Activated CD8-positive, alpha-beta memory T cell treated with anti-CD3 and anti-CD28 coated beads for 24 hours (primary cell): ENCODE data around the gene GDF15.

Source experiments
- DNase-seq: peaks from one replicate; pipeline ENCODE4 v3.0.0-alpha.2; 2020

Gene GDF15

GRCh38 chr19:18432275-18433014, 46.5 kb downstream of the GDF15 start:
- DNase-seq, result no peak

GRCh38 chr19:18433015-18433691, 47.2 kb downstream of the GDF15 start:
- DNase-seq, result no peak

- DNase-seq, result no peak
Observed at GRCh38 chr19:18433735-18434398, 47.9 kb downstream of the GDF15 start.

- no peak for DNase-seq
Observed at GRCh38 chr19:18434411-18435175, 48.6 kb downstream of the GDF15 start.

GRCh38 chr19:18435178-18435841, 49.4 kb downstream of the GDF15 start:
- no peak for DNase-seq

GRCh38 chr19:18435842-18436670, 50.1 kb downstream of the GDF15 start:
- no peak for DNase-seq

- DNase-seq, result peak; percentile 91
Observed at GRCh38 chr19:18436671-18437490, 50.9 kb downstream of the GDF15 start.

- peak; percentile 79 for DNase-seq
Observed at GRCh38 chr19:18437491-18438330, 51.8 kb downstream of the GDF15 start, which contains the start of gene ISYNA1. ISYNA1 (minus strand) TSS chr19:18438133; CDS start chr19:18437979, 154 bp downstream.

GRCh38 chr19:18438331-18439024, 52.5 kb downstream of the GDF15 start:
- DNase-seq, result no peak
